HG03175 (cell line): ENCODE measurements around the gene STAB2.
"Not testable (repeated sequence)": the region's sequence is repeated elsewhere in the genome, so short reads cannot be mapped to it uniquely, and the experiment has no call there.

Experiments
- ATAC-seq: cut with Tn5 transposase; IDR thresholded peaks from one replicate; pipeline ENCODE4 v1.9.1; 2021; ENCODE audit warnings: mild to moderate bottlenecking, moderate library complexity; ENCODE audit not compliant: unreplicated experiment

Gene STAB2

DNA sequence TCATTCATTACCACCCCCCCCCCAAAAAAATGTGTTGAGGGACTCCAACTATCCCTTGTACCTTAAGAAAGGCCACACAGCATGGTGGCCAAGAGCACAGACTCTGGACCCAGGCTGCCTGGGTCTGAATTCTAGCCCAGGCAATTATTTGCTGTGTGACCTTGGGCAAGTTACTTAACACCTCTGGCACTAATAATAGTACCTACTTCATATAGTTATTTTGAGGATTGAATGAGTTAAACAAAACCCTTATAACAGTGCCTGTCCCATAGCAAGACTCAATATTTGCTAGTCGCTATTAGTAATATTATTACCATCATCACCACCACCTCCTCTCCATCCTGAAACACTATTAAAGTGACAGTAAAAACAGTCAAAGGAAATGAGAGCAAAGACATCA lies 216.8 kb downstream of the STAB2 start:
- no peak for ATAC-seq

DNA sequence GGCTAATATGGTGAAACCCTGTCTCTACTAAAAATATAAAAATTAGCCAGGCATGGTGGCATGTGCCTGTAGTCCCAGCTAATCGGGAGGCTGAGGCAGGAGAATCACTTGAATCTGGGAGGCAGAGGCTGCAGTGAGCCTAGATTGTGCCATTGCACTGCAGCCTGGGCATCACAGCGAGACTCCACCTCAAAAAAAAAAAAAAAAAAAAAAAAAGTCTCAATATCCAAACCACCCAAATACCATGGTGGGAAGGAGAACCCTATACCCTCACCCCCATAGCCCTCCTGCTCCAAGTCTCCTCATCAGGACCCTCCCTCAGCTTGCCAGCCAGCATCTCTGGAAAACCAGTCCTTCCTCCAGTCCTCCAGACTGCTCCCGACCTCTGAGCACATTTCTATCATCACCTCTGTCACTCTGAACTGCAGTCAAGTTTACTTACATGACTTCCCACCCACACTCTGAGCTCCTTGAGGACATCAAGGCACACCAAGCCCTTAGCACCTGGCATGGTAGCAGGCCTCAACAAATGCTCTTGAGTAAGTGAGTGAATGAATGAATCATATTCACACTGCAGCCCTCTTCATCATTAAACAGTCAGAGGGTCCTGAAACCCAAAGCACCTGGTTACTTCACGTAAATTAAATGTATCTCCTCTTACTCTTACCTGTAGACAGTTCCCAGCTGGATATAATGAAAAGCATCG lies 218.7 kb downstream of the STAB2 start:
- no peak for ATAC-seq

GRCh38 chr12:103806803-103807202 lies 219.7 kb downstream of the STAB2 start:
- ATAC-seq = no peak

GRCh38 chr12:103807561-103808238 lies 220.6 kb downstream of the STAB2 start:
- ATAC-seq = no peak

DNA sequence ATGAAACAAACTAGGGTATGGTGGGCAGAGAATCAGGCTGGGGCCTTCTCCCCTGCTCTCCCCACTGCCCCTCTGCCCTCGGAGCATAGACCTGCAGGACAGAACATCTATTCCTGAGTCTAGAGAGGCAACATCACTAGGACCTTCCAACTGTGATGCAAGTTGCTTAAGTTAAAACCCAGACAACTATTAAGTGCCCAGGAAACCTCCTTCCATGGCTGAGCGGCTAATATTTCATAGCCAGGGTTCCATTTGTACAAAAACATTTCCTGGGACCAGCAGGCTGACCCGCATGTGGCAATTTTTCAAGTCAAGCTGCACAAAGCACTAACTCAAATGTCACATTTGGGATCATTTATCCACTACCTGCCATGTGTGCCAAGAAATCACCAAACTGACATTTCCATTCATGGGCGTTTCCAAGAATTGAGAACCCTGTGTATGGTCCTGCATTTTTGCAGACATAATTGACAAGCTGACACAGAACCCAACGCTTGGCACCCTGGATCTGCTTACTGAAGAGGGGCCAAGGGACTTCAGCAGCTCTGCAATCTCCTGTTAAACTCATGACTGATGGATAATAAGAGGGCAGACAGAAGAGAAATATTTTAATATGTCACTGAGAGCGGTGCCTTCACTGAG lies 221.3 kb downstream of the STAB2 start:
- no peak for ATAC-seq

DNA sequence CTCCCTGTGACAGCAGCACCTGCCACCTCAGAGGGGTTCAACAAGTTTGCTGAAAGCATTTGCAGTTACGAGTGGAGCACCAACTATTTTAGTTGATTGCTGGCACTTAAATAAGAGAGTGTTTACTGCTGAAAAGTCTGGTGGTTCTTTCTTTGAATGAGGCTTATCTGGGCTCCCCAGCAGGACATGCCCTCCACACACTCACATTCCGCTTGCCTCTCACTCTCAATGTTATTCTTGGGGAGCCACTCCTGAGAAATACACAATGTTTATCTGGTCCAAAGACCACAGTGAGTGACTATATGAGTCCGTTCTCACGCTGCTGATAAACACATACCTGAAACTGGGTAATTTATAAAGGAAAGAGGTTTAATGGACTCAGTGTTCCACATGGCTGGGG lies 222.1 kb downstream of the STAB2 start:
- no peak for ATAC-seq

GRCh38 chr12:103809639-103810038 lies 222.6 kb downstream of the STAB2 start:
- ATAC-seq = not testable (repeated sequence)

DNA sequence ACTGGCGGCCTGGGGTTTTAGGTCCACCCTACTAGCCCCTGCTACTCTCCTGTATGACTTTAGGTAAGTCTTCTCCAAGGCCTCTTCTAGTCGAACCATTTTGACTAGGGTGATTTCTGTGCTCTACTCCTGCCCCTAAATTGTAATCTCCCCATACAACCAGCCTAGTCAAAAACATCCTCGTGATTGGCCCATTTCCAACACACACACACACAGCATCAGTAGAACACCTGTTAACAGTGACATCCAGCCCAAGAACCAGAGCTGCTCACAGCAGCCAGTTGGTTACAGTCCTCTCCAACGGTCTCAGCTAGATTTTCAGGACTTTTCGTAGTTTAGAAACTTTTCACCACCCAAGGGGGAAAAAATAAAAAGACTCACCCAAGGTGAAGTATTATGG lies 223.0 kb downstream of the STAB2 start:
- ATAC-seq = no peak

- no peak for ATAC-seq
These were observed 224.7 kb downstream of the STAB2 start for GRCh38 chr12:103811791-103812190.

- no peak for ATAC-seq
These were observed 225.7 kb downstream of the STAB2 start for GRCh38 chr12:103812789-103813188.

DNA sequence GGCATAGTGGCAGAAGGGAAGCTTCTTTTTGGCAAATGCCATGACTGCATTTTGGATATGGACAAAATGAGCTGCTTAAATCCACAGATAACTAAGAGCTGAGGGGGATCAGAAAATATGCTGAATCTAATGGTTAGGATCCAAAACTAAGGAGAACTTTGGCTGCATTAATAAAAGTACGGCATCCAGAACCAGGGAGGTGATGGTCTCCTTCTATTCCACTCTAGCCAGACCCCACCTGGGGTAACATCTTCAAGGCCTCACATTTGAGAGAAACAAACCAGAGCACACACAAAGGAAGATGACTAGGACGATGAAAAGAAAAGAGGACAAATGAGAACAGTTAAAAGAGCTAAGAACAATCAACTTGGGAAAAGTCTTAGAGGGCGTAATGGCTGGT lies 226.4 kb downstream of the STAB2 start:
- no peak for ATAC-seq

DNA sequence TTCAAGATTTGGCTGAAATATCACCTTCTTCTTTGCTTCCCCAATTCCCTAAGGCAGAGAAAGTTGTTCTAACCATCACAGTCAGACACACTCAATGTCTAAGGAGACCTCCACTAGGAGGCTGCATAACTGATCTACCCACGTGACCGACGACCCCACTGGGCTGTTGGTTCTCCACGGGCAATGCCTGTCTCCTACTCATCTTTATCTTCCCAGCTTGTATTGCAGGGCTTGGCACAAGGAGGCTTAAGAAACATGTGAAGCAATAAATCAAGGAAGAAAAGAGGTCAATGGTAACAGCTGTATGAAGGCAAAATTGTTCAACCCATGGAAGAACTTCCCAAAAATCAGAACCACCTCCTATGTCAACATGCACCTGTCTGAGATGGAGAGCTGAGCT lies 226.9 kb downstream of the STAB2 start:
- ATAC-seq = no peak

DNA sequence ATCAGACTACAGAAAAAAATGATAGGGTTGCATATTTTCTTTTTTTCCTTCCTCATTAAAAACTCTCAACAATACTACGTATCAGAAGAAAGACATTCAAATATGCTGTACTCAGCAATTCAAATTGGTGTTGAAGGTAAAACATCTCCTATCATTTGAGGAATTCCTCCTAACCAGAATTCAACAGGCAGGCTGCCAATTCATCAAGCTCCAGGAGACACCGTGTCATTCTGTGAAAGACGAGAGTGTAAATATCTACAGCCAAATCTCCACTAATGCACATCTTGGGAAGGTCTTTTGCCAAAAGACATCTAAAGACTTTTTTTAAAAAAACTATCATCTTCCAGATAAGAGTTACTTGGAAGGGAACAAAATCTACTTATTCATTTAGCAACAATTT lies 227.4 kb downstream of the STAB2 start:
- no peak for ATAC-seq
